HUES64 (cell line): Measurements from ENCODE around the gene UPK3BL1.
"Not testable (repeated sequence)": the region's sequence is repeated elsewhere in the genome, so short reads cannot be mapped to it uniquely, and the experiment has no call there.

Source experiments
- H3K27ac ChIP-seq: 2 replicates; pipeline ENCODE4 v1.7.0; 2013; ENCODE audit warnings: low read depth, low read length, inconsistent platforms
- H3K27me3 ChIP-seq: 2 replicates; pipeline ENCODE4 v1.6.1; 2013; ENCODE audit warnings: mild to moderate bottlenecking, low read length; ENCODE audit not compliant: insufficient read depth
- H3K36me3 ChIP-seq: 2 replicates; pipeline ENCODE4 v1.6.1; 2013; ENCODE audit warnings: mild to moderate bottlenecking, low read length; ENCODE audit not compliant: insufficient read depth
- H3K4me1 ChIP-seq: 2 replicates; pipeline ENCODE4 v1.6.1; 2013; ENCODE audit warnings: mild to moderate bottlenecking, low read length, moderate library complexity; ENCODE audit not compliant: insufficient read depth
- H3K4me3 ChIP-seq: 2 replicates; pipeline ENCODE4 v1.5.1; 2013; ENCODE audit warnings: mild to moderate bottlenecking, low read length, moderate library complexity
- H3K9ac ChIP-seq: 2 replicates; pipeline ENCODE4 v1.6.1; 2013; ENCODE audit warnings: mild to moderate bottlenecking, low read depth, low read length
- H3K9me3 ChIP-seq: 2 replicates; pipeline ENCODE4 v1.6.1; 2013; ENCODE audit warnings: low read depth, low read length; ENCODE audit not compliant: insufficient read depth
- WGBS: fragments of 150-250, 120-280 bp; methylation state at CpG from one replicate; pipeline ENCODE4 v1.1.7; 2013; ENCODE audit warnings: missing lambda C conversion rate; 5-methylcytosine and 5-hydroxymethylcytosine counted together

The UPK3BL1 gene

DNA sequence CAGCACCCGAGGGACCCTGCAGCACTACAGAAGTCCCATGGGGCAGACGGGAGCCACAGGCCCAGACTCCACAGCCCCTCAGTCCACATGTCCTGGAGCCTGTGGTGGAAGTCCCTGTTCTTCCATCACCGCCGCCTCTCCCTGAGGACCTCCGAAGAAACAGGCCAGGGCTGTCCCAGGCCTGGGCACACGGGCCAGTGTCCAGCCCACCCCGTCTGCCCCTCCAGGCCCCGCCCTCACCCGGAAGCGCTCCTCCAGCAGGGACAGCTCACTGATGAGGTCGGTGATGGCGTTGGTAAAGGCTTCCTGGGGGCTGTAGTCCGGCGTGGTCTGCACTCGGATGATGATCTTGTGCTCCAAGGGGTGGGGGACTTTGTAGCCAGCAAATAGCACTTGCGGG, 24.3 kb upstream of the UPK3BL1 start:
- no CpG with 5 or more reads among the region's 16 CpGs for WGBS
- H3K9ac ChIP-seq, H3K27me3 ChIP-seq, H3K4me3 ChIP-seq, H3K36me3 ChIP-seq, H3K9me3 ChIP-seq, H3K27ac ChIP-seq, H3K4me1 ChIP-seq: not testable (repeated sequence)

DNA sequence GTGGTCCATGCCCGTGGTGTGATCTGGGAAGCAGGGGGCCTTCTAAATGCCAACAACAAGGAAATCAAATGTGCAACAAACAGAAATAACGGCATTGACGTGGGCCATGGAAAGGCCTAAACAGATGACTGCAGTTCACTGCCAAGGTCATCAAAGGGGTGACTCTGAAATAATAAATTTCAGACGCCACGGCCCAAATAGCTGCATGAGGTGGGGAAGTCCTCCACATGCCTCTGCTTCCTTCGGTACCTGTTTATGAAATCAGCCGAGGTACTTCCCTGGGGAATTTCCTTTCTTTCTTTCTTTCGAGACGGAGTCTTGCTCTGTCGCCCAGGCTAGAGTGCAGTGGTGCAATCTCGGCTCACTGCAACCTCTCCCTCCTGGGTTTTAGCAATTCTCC, 22.2 kb upstream of the UPK3BL1 start:
- WGBS, result 88% methylated on average over 2 of the region's 11 CpGs

DNA sequence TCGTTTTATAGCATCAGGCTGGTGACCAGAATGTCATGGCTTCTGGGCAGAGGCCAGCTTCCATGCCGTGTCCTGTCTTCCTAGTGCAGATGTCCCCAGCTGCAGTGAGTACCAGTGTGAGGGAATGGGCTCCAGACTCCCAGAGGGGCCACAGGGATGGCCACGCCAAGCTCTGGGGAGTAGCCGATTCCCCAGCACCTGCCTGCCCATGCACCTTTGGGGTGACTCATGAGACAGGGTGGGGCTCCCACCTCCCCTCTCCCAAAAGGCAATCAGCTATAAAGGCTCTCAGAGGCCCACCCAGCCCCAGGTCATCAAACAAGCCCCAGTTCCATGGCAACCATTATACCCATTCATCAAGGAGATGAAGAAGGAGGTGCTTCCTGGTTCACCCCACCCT, 7.3 kb upstream of the UPK3BL1 start, which contains the start of gene SPDYE2B:
SPDYE2B (plus strand) TSS at position 396 of the 400 bp plus-strand sequence. CDS start 2,030 bp downstream, outside the sequence.
- not testable (repeated sequence) for H3K27me3 ChIP-seq, H3K4me1 ChIP-seq, H3K36me3 ChIP-seq, H3K9me3 ChIP-seq, H3K4me3 ChIP-seq, H3K27ac ChIP-seq, H3K9ac ChIP-seq
- no CpG with 5 or more reads among the region's 4 CpGs for WGBS

More for the DNA sequence above, 22.2 kb upstream of the UPK3BL1 start:
- H3K27me3 ChIP-seq, H3K9ac ChIP-seq, H3K27ac ChIP-seq, H3K9me3 ChIP-seq, H3K4me1 ChIP-seq, H3K4me3 ChIP-seq, H3K36me3 ChIP-seq: not testable (repeated sequence)

DNA sequence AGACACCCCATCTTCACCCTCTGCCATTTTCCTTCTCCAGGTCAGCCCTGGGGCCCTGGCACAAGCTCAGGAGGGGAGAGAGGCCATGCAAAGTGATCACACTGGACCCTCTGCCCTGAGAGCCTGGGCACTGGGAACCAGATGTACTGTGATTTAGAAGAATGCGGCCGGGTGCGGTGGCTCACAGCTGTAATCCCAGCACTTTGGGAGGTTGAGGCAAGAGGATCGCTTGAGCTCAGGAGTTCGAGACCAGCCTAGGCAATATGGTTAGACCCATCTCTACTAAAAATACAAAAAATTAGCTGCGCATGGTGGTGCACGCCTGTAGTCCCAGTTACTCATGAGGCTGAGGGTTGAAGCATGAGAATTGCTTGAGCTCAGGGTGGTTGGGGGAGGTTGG, 5.2 kb upstream of the UPK3BL1 start:
- H3K36me3 ChIP-seq, H3K4me1 ChIP-seq, H3K9ac ChIP-seq, H3K4me3 ChIP-seq, H3K27me3 ChIP-seq, H3K27ac ChIP-seq, H3K9me3 ChIP-seq: not testable (repeated sequence)
- WGBS, result 91% methylated on average over 5 of the region's 7 CpGs

DNA sequence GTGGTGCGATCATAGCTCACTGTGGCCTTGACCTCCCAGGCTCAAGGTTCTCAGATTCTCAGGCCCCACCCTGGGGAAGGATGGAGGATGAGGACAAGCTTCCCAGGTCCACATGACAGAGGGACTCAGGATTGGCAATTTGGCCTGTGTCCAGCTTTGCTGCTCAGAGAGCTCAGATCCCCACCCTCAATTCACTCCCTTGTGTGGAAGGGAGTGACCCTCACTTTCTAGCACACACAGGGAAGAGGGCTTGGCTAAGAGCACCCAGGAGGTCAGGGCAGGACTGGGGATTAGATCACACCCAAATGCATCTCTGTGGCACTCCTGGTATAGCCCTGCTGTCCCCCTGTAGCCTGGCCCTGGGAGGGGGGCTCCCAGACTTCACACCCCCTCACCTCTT, 813 bp upstream of the UPK3BL1 start:
- WGBS, result no CpG with 5 or more reads among the region's 1 CpG
- not testable (repeated sequence) for H3K9ac ChIP-seq, H3K4me3 ChIP-seq, H3K9me3 ChIP-seq, H3K27me3 ChIP-seq, H3K4me1 ChIP-seq, H3K36me3 ChIP-seq, H3K27ac ChIP-seq

DNA sequence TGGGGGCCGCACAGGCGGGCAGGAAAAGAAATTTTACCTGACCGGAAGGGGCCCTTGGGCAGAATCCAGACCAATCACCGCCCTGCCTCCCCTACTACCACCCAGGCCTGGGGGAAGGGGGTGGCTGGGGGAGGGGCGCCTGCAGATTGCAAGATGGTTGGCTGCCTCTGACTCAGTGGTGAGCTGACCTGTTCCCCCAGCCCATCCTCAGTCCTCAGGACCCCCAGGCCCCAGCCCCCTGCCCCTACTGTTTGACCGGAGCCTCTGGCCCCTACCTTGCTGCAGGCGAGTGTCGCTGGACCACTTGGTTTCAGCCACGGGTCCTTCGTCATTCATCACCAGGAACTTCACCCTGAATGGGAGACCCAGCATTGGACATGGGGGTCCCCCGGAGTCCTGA, 3.7 kb downstream of the UPK3BL1 start:
- not testable (repeated sequence) for H3K9me3 ChIP-seq, H3K36me3 ChIP-seq, H3K4me3 ChIP-seq, H3K27ac ChIP-seq, H3K27me3 ChIP-seq, H3K4me1 ChIP-seq, H3K9ac ChIP-seq
- WGBS, result 88% methylated on average over 5 of the region's 11 CpGs

DNA sequence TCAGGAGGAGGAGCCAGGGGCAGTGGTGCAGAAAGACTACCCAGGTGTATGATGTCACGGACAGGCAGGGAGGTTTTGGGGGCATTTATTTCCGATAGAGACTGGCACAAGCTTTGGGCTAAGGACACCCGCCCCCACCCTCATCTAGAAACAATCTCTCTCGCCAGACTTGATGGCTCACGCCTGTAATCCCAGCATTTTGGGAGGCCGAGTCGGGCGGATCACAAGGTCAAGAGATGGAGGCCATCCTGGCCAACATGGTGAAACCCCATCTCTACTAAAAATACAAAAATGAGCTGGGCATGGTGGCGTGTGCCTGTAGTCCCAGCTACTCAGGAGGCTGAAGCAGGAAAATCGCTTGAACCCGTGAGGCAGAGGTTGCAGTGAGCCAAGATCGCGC, 5.6 kb downstream of the UPK3BL1 start:
- not testable (repeated sequence) for H3K36me3 ChIP-seq, H3K9ac ChIP-seq, H3K27ac ChIP-seq, H3K4me3 ChIP-seq, H3K9me3 ChIP-seq, H3K27me3 ChIP-seq, H3K4me1 ChIP-seq
- WGBS, result 89% methylated on average over 7 of the region's 13 CpGs

DNA sequence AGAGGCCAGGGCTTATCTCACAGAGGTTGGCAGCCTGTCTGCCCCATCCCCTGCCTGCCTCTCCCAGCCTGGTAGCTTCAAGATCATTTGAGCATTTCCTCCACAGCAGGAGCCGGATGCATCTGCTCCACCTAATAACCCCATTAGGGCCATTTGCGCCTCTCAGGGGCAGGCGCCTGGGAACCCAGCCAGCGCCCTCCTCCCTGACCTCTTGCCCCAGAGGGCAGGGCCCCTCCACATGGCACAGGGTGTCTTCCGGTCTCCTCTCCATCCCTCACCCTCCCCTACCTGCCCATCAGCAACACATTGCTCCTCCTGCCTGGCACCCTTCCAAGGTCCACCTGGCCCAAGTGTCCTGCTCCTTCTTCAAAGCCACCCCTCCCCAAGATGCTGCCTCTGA, 7.2 kb downstream of the UPK3BL1 start:
- not testable (repeated sequence) for H3K4me3 ChIP-seq, H3K9ac ChIP-seq, H3K27me3 ChIP-seq, H3K36me3 ChIP-seq, H3K9me3 ChIP-seq, H3K4me1 ChIP-seq, H3K27ac ChIP-seq
- no CpG with 5 or more reads among the region's 5 CpGs for WGBS

DNA sequence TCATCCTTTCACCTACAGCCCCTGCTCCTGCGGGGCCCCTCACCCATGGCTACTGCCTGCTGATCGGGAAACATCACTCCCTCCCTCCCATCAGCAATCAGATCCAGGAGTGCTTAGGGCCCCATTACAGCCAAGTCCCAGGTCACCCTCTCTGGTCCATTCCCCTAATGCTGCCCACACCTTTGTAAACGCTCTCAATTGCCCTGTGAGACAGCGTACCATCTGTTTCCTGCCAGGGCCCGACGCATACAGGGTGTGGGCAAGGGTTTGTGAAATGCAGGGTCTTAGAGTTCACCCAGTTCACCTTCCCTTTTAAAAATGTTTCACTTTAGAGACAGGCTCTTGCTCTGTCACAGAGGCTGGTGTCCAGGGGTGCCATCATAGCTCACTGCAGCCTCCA, 8.3 kb downstream of the UPK3BL1 start:
- H3K36me3 ChIP-seq, H3K4me3 ChIP-seq, H3K27me3 ChIP-seq, H3K27ac ChIP-seq, H3K9ac ChIP-seq, H3K9me3 ChIP-seq, H3K4me1 ChIP-seq: not testable (repeated sequence)
- WGBS, result 90% methylated on average over 2 of the region's 6 CpGs

DNA sequence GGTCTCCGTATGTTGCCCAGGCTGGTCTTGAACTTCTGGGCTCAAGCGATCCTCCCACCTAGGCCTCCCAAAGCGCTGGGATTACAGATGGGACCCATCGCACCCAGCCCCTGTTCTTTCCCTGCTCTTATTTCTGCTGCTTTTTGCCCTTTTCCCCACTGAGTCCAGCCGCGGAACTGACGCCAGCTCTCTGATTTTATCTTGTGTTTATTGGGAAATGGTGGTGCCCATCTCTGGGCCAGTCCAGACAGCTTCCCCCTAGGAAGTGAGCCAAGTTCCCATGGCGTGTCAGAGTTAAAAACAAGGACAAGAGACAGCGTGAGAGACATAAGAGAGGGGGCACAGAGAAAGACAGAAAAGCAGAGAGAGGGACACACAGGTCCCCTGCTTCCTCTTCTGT, 12.0 kb downstream of the UPK3BL1 start:
- H3K27ac ChIP-seq, H3K36me3 ChIP-seq, H3K9ac ChIP-seq, H3K9me3 ChIP-seq, H3K4me3 ChIP-seq, H3K4me1 ChIP-seq, H3K27me3 ChIP-seq: not testable (repeated sequence)
- no CpG with 5 or more reads among the region's 9 CpGs for WGBS

DNA sequence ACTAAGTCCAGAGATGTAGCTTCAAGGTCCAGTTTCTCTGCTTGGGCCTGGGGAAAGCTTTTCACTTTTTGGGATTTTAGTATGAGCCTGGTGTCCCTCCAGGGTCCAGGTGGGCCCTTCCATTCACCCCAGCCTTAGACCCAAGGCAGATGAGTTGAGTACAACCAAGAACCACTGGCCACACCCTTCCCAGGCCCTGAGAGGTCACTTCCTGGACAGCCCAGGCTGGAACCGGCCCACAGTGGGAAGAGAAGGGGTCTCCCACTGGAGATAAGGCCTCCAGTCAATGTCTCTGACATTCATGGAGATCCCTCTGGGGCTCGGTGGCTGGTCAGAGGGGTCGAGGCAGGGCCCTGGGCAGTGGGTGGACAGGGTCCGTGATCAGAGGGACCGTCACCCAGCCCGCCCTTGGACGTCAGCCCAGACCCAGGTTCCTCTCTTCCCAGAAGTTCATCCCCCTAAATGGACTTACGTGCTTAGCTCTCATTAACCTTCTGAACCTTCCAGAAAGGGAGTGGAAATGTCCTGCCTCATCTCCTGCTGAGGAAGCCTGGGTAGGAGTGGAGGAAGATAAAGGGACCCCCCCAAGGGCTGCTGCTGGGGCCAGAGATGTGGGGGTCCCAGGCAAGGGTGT, 15.2 kb downstream of the UPK3BL1 start:
- H3K9ac ChIP-seq, H3K9me3 ChIP-seq, H3K4me3 ChIP-seq, H3K27ac ChIP-seq, H3K36me3 ChIP-seq, H3K4me1 ChIP-seq, H3K27me3 ChIP-seq: not testable (repeated sequence)
- WGBS, result no CpG with 5 or more reads among the region's 8 CpGs

DNA sequence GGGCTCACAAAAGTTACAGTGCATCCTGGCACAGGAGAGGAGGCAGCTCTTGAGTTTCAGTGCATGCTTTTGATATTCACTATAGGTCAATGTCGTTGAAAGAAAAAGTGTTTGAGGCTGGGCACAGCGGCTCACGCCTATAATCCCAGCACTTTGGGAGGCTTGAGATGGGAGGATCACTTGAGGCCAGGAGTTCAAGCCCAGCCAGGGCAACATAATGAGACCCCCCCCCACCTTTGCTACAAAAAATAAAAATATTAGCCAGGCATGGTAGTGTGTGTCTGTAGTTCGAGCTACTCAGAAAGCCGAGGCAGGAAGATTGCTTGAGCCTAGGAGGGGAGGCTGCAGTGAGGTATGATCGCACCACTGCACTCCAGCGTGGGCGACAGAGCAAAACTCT, 24.5 kb downstream of the UPK3BL1 start:
- not testable (repeated sequence) for H3K4me3 ChIP-seq, H3K27ac ChIP-seq, H3K4me1 ChIP-seq, H3K27me3 ChIP-seq, H3K9me3 ChIP-seq, H3K36me3 ChIP-seq, H3K9ac ChIP-seq
- WGBS, result 91% methylated on average over 2 of the region's 8 CpGs
